Activated CD4-positive, alpha-beta memory T cell treated with anti-CD3 and anti-CD28 coated beads for 36 hours (primary cell): Measurements from ENCODE around the gene TOP2A. TPM values are rescaled to one million over a fixed set of nuclear protein-coding genes. Genes with fewer than 3 reads are reported as not detected.

Experiments used
- CTCF ChIA-PET: fragments of 350-600 bp; sonication (Branson Sonifier 250); formaldehyde crosslinking; loops from one replicate; lab custom pipeline; 2021; ENCODE audit warnings: antibody characterized with exemption, inconsistent platforms; lab: Charles Lee
- POLR2A ChIA-PET: fragments of 350-600 bp; sonication (Branson Sonifier 250); formaldehyde crosslinking; loops from one replicate; lab custom pipeline; 2021; ENCODE audit warnings: antibody characterized with exemption; lab: Charles Lee
- DNase-seq: peaks from one replicate; pipeline ENCODE4 v3.0.0-alpha.2; 2020
- H3K27ac Mint-ChIP-seq: one replicate; pipeline ENCODE4 v1.8.0; 2021; ENCODE audit warnings: mixed read lengths
- H3K27me3 Mint-ChIP-seq: one replicate; pipeline ENCODE4 v1.8.0; 2021; ENCODE audit warnings: mixed read lengths
- H3K36me3 Mint-ChIP-seq: one replicate; pipeline ENCODE4 v1.8.0; 2021; ENCODE audit warnings: mixed read lengths
- H3K4me1 Mint-ChIP-seq: one replicate; pipeline ENCODE4 v1.8.0; 2021; ENCODE audit warnings: low read depth, mixed read lengths
- H3K4me3 Mint-ChIP-seq: one replicate; pipeline ENCODE4 v1.8.0; 2021; ENCODE audit warnings: mild to moderate bottlenecking, mixed read lengths
- H3K9me3 Mint-ChIP-seq: one replicate; pipeline ENCODE4 v1.8.0; 2021; ENCODE audit warnings: mixed read lengths
- intact Hi-C: fragments of 100-400 bp; cut with micrococcal nuclease; formaldehyde crosslinking; loops from one replicate; pipeline ENCODE4 v1.15.1; 2023
- total RNA-seq, 2 experiments: library from RNA; stranded (reverse); gene quantifications; one replicate each; pipeline ENCODE4 v1.2.3, GENCODE V29; 2021

TOP2A gene
- total RNA-seq, 2 experiments from 2014 or later = 301 to 311 TPM

DNA sequence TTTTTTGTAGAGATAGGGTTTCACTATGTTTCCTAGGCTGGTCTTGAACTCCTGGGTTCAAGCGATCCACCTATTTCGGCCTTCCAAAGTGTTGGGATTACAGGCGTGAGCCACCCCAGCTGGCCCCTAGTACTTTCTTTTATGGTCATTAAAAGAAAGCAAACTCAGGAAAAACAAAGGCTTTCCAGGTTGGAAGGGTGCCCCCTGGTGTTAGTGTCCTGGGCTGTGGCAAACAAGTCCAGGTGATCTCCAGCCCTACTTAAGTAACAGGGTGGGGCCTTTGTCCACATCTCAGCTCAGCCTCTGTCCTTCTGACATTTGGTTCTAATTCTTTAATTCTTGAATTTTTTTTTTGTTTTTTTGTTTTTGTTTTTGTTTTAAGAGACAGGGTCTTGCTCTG, 32.5 kb upstream of the TOP2A start:
- H3K27me3 Mint-ChIP-seq = no peaks in the 10 kb centered on the region
- H3K4me3 Mint-ChIP-seq = no peak overlapping the region
- H3K9me3 Mint-ChIP-seq = no peaks in the 10 kb centered on the region
- ChIA-PET CTCF (interaction anchor here (0.7 to 5.8 kb wide), 14 partner anchors 13 to 1417 kb away, joined by 3 to 42 read pairs (median 4); no protein-coding TSS in a partner anchor), POLR2A (interaction anchor here (0.6 kb wide), 2 partner anchors 66 to 101 kb away, joined by 3 to 4 read pairs; no protein-coding TSS in a partner anchor)
- H3K36me3 Mint-ChIP-seq = peaks cover under 1% of the 10 kb centered on the region
- intact Hi-C loops = loop anchor here (1.0 kb wide), 1 partner anchor 92 kb away; no protein-coding TSS in a partner anchor
- peaks cover 32% of the 10 kb centered on the region for H3K4me1 Mint-ChIP-seq
- peak; percentile 55 for DNase-seq
- H3K27ac Mint-ChIP-seq = no peak overlapping the region

DNA sequence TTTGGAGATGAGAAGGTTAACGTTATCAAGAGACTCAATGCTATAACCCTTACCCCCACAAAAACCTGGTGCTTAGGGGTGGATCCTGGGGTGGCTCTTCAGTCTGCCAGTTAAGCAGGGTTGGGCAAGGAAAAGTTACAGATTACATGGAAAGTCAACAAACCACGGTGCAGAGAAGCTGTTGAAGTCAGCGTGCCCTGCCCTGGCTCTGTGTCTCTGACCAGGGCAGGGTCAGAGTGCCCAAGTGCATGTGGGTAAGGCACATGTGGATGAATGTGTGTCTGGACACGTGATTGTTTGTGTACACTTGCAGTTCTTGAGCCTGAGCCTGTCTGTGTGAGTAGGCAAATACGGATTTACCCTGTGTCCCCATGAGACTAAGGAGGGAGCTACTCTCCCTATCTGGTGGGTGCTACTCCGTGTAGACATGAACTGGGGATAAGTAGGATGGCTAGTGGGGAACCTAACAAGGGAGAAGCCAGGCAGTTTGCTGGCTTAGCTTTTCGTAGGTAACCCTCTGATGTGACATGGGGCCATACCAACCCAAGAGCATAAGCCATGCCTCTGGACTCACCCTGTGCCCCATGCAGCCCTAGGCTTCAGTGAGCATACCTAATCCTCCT, 31.1 kb upstream of the TOP2A start:
- H3K4me1 Mint-ChIP-seq = peaks cover 46% of the 10 kb centered on the region
- no peak overlapping the region for H3K4me3 Mint-ChIP-seq
- H3K9me3 Mint-ChIP-seq = no peaks in the 10 kb centered on the region
- H3K27ac Mint-ChIP-seq = no peak overlapping the region
- intact Hi-C loops = no loop called here
- ChIA-PET CTCF (interaction anchor here (0.7 to 5.8 kb wide), 8 partner anchors 28 to 1113 kb away, joined by 3 to 42 read pairs (median 8); partner anchors contain the start of gene TOP2A), POLR2A (no interaction called here)
- H3K36me3 Mint-ChIP-seq = no peaks in the 10 kb centered on the region
- H3K27me3 Mint-ChIP-seq = peaks cover 1% of the 10 kb centered on the region
- DNase-seq = no peak

GRCh38 chr17:40448213-40448638, 30.5 kb upstream of the TOP2A start:
- Mint-ChIP-seq H3K9me3 (no peaks in the 10 kb centered on the region), H3K4me1 (peaks cover 47% of the 10 kb centered on the region), H3K27ac (no peak overlapping the region), H3K27me3 (peaks cover 1% of the 10 kb centered on the region), H3K4me3 (no peak overlapping the region), H3K36me3 (no peaks in the 10 kb centered on the region)
- no peak for DNase-seq
- ChIA-PET POLR2A (interaction anchor here (1.4 kb wide), 1 partner anchor 8 kb away, joined by 6 read pairs; no protein-coding TSS in a partner anchor), CTCF (interaction anchor here (0.9 to 5.8 kb wide), 7 partner anchors 28 to 112 kb away, joined by 3 to 42 read pairs (median 7); partner anchors contain the start of gene TOP2A)
- intact Hi-C loops = no loop called here

DNA sequence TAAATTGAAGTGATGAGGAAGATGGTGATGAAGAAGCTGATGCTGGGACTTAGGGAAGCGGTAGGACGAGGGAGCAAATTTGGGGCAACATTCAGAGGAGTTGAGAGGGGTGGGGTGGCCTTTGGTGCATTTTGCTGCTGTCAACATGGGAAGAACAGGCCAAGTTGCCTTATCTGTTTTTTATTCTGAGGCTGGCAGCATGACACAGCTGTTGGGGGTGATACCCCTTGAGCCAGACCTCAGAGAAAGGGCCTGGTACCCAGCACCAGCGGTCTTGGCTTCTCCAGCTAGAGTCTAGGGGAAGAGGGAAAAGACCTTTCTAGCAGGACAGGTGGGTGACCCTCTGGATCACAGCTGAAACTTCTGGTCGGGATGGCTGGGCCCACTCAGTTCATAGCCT, 30.1 kb upstream of the TOP2A start:
- H3K4me3 Mint-ChIP-seq = no peak overlapping the region
- H3K27ac Mint-ChIP-seq = no peak overlapping the region
- ChIA-PET POLR2A (interaction anchor here (0.7 to 1.4 kb wide), 3 partner anchors 8 to 201 kb away, joined by 3 to 6 read pairs (median 3); no protein-coding TSS in a partner anchor), CTCF (interaction anchor here (1.1 to 5.8 kb wide), 8 partner anchors 8 to 113 kb away, joined by 3 to 42 read pairs (median 7); partner anchors contain the start of gene TOP2A)
- intact Hi-C loops = no loop called here
- H3K4me1 Mint-ChIP-seq = peaks cover 47% of the 10 kb centered on the region
- peaks cover 1% of the 10 kb centered on the region for H3K27me3 Mint-ChIP-seq
- H3K9me3 Mint-ChIP-seq = no peaks in the 10 kb centered on the region
- no peaks in the 10 kb centered on the region for H3K36me3 Mint-ChIP-seq
- DNase-seq = no peak

DNA sequence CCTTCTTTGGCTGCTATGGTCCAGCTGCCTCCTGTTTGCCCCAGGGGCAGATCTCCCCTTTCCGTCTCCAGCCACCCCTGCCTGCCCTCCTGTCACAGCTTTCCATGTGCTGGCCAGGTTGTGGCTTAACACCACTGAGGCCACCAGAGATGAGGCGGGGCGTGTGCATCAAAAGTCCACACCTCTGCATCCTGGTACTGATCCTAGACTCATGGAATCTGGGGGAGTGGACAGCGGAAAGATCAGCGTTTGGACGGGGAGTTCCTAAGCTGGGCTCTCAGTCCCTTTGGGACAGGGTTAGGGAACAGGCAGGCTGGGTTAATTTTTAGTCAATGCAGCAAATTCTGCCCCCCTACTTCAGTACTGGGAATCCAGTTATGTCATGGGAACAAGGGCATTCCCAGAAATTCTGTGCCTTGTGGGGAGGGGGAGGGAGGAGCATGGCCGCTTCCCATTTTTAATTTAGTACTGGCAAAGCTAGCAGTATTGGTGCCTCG, 29.5 kb upstream of the TOP2A start:
- Mint-ChIP-seq H3K4me1 (peaks cover 47% of the 10 kb centered on the region), H3K27ac (no peak overlapping the region), H3K36me3 (no peaks in the 10 kb centered on the region), H3K27me3 (peaks cover 1% of the 10 kb centered on the region), H3K9me3 (no peaks in the 10 kb centered on the region), H3K4me3 (no peak overlapping the region)
- ChIA-PET CTCF (interaction anchor here (1.1 to 5.8 kb wide), 8 partner anchors 9 to 113 kb away, joined by 3 to 42 read pairs (median 7); partner anchors contain the start of gene TOP2A), POLR2A (interaction anchor here (0.7 to 1.4 kb wide), 3 partner anchors 9 to 201 kb away, joined by 3 to 6 read pairs (median 3); no protein-coding TSS in a partner anchor)
- intact Hi-C loops = no loop called here
- DNase-seq = no peak

- POLR2A ChIA-PET = interaction anchor here (0.9 kb wide), 1 partner anchor 44 kb away, joined by 3 read pairs; no protein-coding TSS in a partner anchor
- Mint-ChIP-seq H3K36me3 (no peaks in the 10 kb centered on the region), H3K4me1 (peaks cover 43% of the 10 kb centered on the region), H3K27ac (no peak overlapping the region), H3K27me3 (peaks cover 1% of the 10 kb centered on the region), H3K9me3 (no peaks in the 10 kb centered on the region), H3K4me3 (peak overlapping the region; percentile 65)
- no peak for DNase-seq
- CTCF ChIA-PET = interaction anchor here (1.0 to 9.6 kb wide), 5 partner anchors 10 to 88 kb away, joined by 3 to 129 read pairs (median 9); no protein-coding TSS in a partner anchor
- intact Hi-C loops = loop anchor here (1.0 to 2.0 kb wide), 4 partner anchors 27 to 114 kb away; no protein-coding TSS in a partner anchor
These were observed 28.2 kb upstream of the TOP2A start for GRCh38 chr17:40445751-40446468.

DNA sequence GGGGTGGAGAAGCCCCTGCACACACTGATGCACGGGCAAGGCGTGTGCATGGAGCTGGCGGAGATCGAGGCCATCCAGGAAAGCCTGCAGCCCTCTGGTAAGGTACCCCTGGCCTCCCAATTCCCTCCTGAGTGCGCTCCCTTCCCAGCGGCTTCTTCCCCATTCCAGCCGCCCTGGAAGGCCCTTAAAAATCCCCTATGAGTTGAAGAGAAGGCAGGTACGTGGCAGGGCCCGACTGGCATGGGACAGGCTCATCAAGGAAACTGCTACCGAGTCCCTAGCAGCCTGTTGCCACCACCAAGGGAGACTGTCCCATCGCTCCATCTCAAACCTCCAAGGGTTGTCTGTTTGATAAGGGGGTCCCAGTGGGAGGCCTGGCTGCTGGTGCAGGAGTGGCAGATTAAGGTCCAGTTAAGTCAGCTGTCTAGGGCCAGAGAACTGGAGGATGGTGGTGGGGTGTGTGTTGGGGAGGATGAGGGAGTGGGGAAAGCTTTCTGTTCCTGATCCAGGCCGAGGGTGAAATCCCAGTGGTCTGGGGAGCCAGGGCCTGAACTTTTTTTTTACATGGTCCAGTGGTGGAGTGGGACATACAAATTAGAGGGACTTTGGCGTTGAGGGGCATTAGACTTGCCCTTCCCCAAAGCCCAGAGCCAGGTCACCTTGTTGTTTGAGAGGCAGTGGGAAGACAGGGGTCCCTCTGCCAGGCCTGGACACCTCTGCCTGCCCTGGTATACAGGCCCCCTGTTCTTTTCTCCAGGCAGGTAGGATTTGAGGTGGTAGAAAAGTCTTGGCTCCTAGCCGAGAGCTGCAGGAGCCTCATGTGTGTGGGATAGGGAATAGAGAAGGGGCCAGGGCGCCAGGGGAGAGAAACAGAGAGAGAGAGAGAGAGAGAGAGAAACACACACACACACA, 26.5 kb upstream of the TOP2A start:
- H3K36me3 Mint-ChIP-seq = no peaks in the 10 kb centered on the region
- ChIA-PET CTCF (interaction anchor here (0.6 to 9.6 kb wide), 22 partner anchors 11 to 683 kb away, joined by 3 to 129 read pairs (median 4); partner anchors contain the start of gene TOP2A), POLR2A (interaction anchor here (0.8 to 1.7 kb wide), 5 partner anchors 17 to 169 kb away, joined by 3 to 7 read pairs (median 4); partner anchors contain the start of gene TOP2A)
- peaks cover 43% of the 10 kb centered on the region for H3K4me1 Mint-ChIP-seq
- peak overlapping the region; percentile 82 for H3K27ac Mint-ChIP-seq
- no peaks in the 10 kb centered on the region for H3K9me3 Mint-ChIP-seq
- peak; percentile 31 for DNase-seq
- peaks cover 1% of the 10 kb centered on the region for H3K27me3 Mint-ChIP-seq
- intact Hi-C loops = loop anchor here (2.0 kb wide), 1 partner anchor 37 kb away; no protein-coding TSS in a partner anchor
- H3K4me3 Mint-ChIP-seq = peak overlapping the region; percentile 65

- peaks cover 37% of the 10 kb centered on the region for H3K4me1 Mint-ChIP-seq
These were observed 25.7 kb upstream of the TOP2A start, which contains the start of gene IGFBP4 for GRCh38 chr17:40443196-40443987. Gene IGFBP4 (plus strand): TSS chr17:40443450. CDS start chr17:40443736, 286 bp downstream.

GRCh38 chr17:40442392-40443195, 24.9 kb upstream of the TOP2A start:
- Mint-ChIP-seq H3K36me3 (no peaks in the 10 kb centered on the region), H3K9me3 (no peaks in the 10 kb centered on the region), H3K4me3 (no peak overlapping the region), H3K27ac (no peak overlapping the region), H3K27me3 (peaks cover 1% of the 10 kb centered on the region), H3K4me1 (peaks cover 29% of the 10 kb centered on the region)
- intact Hi-C loops = no loop called here
- ChIA-PET CTCF (interaction anchor here (1.1 to 9.6 kb wide), 9 partner anchors 10 to 121 kb away, joined by 3 to 129 read pairs (median 7); partner anchors contain the start of gene TOP2A), POLR2A (interaction anchor here (1.7 kb wide), 1 partner anchor 16 kb away, joined by 4 read pairs; no protein-coding TSS in a partner anchor)
- DNase-seq = no peak

More at GRCh38 chr17:40443196-40443987, 25.7 kb upstream of the TOP2A start, which contains the start of gene IGFBP4:
- POLR2A ChIA-PET = interaction anchor here (0.8 to 1.7 kb wide), 5 partner anchors 17 to 170 kb away, joined by 3 to 7 read pairs (median 4); partner anchors contain the start of gene TOP2A
- H3K27ac Mint-ChIP-seq = peak within 1 kb of the TSS; percentile 82
- peak; percentile 76 for DNase-seq
- no peaks in the 10 kb centered on the region for H3K36me3 Mint-ChIP-seq
- intact Hi-C loops = no loop called here
- no peaks in the 10 kb centered on the region for H3K9me3 Mint-ChIP-seq
- H3K27me3 Mint-ChIP-seq = peaks cover 1% of the 10 kb centered on the region
- CTCF ChIA-PET = interaction anchor here (0.6 to 9.6 kb wide), 23 partner anchors 10 to 682 kb away, joined by 3 to 129 read pairs (median 4); partner anchors contain the start of gene TOP2A
- peak within 1 kb of the TSS; percentile 65 for H3K4me3 Mint-ChIP-seq
